PC-9 (cell line): ENCODE results near the gene ISCA2. TPM values are rescaled to one million over a fixed set of nuclear protein-coding genes. Genes with fewer than 3 reads are reported as not detected.
A peak's percentile ranks its signal among the peaks of the same experiment; 100 is the strongest.

ENCODE experiments used
- BruUV-seq: library from RNA; stranded (reverse); fragments of 400-500 nt; replicated peaks from 2 replicates; lab custom pipeline; 2021; lab: Mats Ljungman, UMichigan
- CTCF ChIA-PET: fragments of 300-600 bp; sonication (Branson Sonifier 250); formaldehyde crosslinking; loops from one replicate; lab custom pipeline; 2022; ENCODE audit warnings: antibody characterized with exemption; lab: Charles Lee
- POLR2A ChIA-PET: fragments of 300-600 bp; sonication (Branson Sonifier 250); formaldehyde crosslinking; loops from one replicate; lab custom pipeline; 2022; ENCODE audit warnings: antibody characterized with exemption; ENCODE audit not compliant: unreplicated experiment; lab: Charles Lee
- DNase-seq, 2 experiments: peaks; one replicate each; pipeline versions ENCODE4 v3.0.0 to v3.0.0-alpha.2; 2015 to 2022; ENCODE audit warnings: mixed read lengths in 1 of 2
- H2AFZ ChIP-seq: fragments of 200-600 bp; sonication (generic); 2 replicates; pipeline ENCODE4 v1.8.1; 2017; ENCODE audit warnings: antibody characterized with exemption
- H3F3A ChIP-seq: fragments of 200-600 bp; sonication (generic); 2 replicates; pipeline ENCODE4 v1.8.1; 2017; ENCODE audit warnings: antibody characterized with exemption, mild to moderate bottlenecking, low read depth; ENCODE audit not compliant: insufficient read depth
- H3K27ac ChIP-seq: fragments of 200-600 bp; sonication (generic); 2 replicates; pipeline ENCODE4 v1.6.1; 2016; ENCODE audit warnings: mixed run types
- H3K27me3 ChIP-seq: fragments of 200-600 bp; sonication (generic); 2 replicates; pipeline ENCODE4 v1.6.1; 2016; ENCODE audit warnings: low read depth, mixed run types; ENCODE audit not compliant: insufficient read depth
- H3K36me3 ChIP-seq: fragments of 200-600 bp; sonication (generic); 2 replicates; pipeline ENCODE4 v1.6.1; 2016; ENCODE audit warnings: low read depth, mixed run types
- H3K4me1 ChIP-seq: fragments of 200-600 bp; sonication (generic); replicated peaks from 2 replicates; pipeline ENCODE4 v1.6.1; 2016; ENCODE audit warnings: mixed run types; ENCODE audit not compliant: insufficient read depth
- H3K4me2 ChIP-seq: fragments of 200-600 bp; sonication (generic); 2 replicates; pipeline ENCODE4 v1.6.1; 2017; ENCODE audit warnings: mixed run types
- H3K4me3 ChIP-seq: fragments of 200-600 bp; sonication (generic); 2 replicates; pipeline ENCODE4 v1.6.1; 2016; ENCODE audit warnings: mixed run types
- H3K79me2 ChIP-seq: fragments of 200-600 bp; sonication (generic); 2 replicates; pipeline ENCODE4 v1.6.1; 2017; ENCODE audit warnings: low read depth, mixed run types
- H3K9me2 ChIP-seq: fragments of 200-600 bp; sonication (generic); 2 replicates; pipeline ENCODE4 v1.8.1; 2017; ENCODE audit warnings: mild to moderate bottlenecking; ENCODE audit not compliant: insufficient read depth
- H3K9me3 ChIP-seq: fragments of 200-600 bp; sonication (generic); 2 replicates; pipeline ENCODE4 v1.8.1; 2016; ENCODE audit warnings: low read depth; ENCODE audit not compliant: insufficient read depth
- H4K20me1 ChIP-seq: fragments of 200-600 bp; sonication (generic); 2 replicates; pipeline ENCODE4 v1.8.1; 2017; ENCODE audit not compliant: insufficient read depth
- EZH2 ChIP-seq: fragments of 200-600 bp; sonication (generic); IDR thresholded peaks from 2 replicates; pipeline ENCODE4 v1.8.0; 2017; ENCODE audit warnings: antibody characterized with exemption, low read depth
- intact Hi-C: fragments of 100-400 bp; cut with micrococcal nuclease; formaldehyde crosslinking; loops from one replicate; pipeline ENCODE4 v1.10.0; 2022; ENCODE audit not compliant: unreplicated experiment
- total RNA-seq: library from RNA; stranded (reverse); gene quantifications from 2 replicates; pipeline ENCODE4 v1.2.3, GENCODE V29; 2021
- TF ChIP-seq, protein P1 (sequence below): fragments of 200-600 bp; sonication (generic); conservative IDR thresholded peaks from 2 replicates; pipeline ENCODE4 v1.6.1; 2017; ENCODE audit warnings: mixed run types, antibody characterized with exemption, mild to moderate bottlenecking, moderate library complexity

ISCA2 gene
- total RNA-seq, 1 experiment from 2014 or later: 86.5 TPM

DNA sequence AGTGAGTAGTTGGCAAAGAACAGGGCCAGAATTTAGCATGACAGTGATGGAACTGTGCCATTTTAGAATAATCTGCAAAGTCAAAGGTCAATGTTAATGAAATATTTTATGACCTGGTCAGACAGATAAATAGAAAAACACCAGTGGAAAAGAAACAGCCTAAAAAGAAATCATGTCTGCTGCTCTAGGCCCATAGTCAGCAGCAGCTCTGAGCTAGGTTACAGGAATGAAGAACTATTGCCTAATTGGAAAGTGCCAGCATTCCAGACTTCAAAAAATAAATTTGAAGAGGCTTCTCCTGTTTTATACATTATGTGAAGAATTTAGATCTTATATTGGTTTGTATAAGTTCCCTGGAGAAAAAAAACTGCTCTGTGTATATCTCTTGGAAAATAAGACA, 10.2 kb upstream of the ISCA2 start:
- Histone ChIP-seq H3K27me3 (no peaks in the 10 kb centered on the region), H3K27ac (no peak overlapping the region), H3K9me3 (no peaks in the 10 kb centered on the region), H3K79me2 (peaks cover 30% of the 10 kb centered on the region), H3K36me3 (peaks cover 82% of the 10 kb centered on the region), H3K4me3 (no peak overlapping the region), H3F3A (peaks cover 18% of the 10 kb centered on the region), H4K20me1 (no peaks in the 10 kb centered on the region; the same call in 1 of the 2 replicates), H3K4me1 (peaks cover 23% of the 10 kb centered on the region), H3K4me2 (no peak overlapping the region), H3K9me2 (no peaks in the 10 kb centered on the region), H2AFZ (no peak overlapping the region)
- intact Hi-C loops: no loop called here
- no TSS peak for BruUV-seq
- ChIA-PET CTCF (no interaction called here), POLR2A (no interaction called here)
- no peak for DNase-seq
- TF ChIP-seq, protein P1, sequence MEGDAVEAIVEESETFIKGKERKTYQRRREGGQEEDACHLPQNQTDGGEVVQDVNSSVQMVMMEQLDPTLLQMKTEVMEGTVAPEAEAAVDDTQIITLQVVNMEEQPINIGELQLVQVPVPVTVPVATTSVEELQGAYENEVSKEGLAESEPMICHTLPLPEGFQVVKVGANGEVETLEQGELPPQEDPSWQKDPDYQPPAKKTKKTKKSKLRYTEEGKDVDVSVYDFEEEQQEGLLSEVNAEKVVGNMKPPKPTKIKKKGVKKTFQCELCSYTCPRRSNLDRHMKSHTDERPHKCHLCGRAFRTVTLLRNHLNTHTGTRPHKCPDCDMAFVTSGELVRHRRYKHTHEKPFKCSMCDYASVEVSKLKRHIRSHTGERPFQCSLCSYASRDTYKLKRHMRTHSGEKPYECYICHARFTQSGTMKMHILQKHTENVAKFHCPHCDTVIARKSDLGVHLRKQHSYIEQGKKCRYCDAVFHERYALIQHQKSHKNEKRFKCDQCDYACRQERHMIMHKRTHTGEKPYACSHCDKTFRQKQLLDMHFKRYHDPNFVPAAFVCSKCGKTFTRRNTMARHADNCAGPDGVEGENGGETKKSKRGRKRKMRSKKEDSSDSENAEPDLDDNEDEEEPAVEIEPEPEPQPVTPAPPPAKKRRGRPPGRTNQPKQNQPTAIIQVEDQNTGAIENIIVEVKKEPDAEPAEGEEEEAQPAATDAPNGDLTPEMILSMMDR: no peak
- no peak for TF ChIP-seq EZH2

DNA sequence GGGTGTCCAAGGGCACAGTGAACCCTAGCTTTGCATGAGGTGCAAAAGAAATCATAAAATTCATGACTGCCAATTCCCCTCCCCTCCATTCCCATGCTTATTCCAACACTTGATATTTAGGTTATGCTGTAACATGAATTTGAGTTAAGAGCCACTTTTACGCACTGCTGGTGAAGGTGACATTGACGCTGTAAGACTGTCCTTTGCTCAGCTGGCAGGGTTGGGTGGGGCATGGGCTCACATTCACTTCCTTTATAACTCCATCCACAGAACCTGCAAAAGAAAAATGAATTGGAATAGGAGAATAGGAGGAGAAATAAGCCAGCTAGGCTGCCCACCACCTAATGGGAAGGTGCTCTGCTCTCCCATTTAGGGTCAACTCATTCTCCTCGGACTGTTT, 7.4 kb upstream of the ISCA2 start:
- no peak for DNase-seq
- peaks cover 51% of the 10 kb centered on the region for H3K4me1 ChIP-seq
- no peaks in the 10 kb centered on the region for H3K27me3 ChIP-seq
- peak overlapping the region; percentile 94; the same call in 1 of the 2 replicates for H3K4me2 ChIP-seq
- no peaks in the 10 kb centered on the region for H4K20me1 ChIP-seq
- no peak overlapping the region for H3K4me3 ChIP-seq
- no peaks in the 10 kb centered on the region for H3K9me2 ChIP-seq
- ChIA-PET POLR2A (interaction anchor here (0.5 to 1.1 kb wide), 4 partner anchors 11 to 123 kb away, joined by 3 to 5 read pairs (median 3); no protein-coding TSS in a partner anchor), CTCF (interaction anchor here (1.1 kb wide), 1 partner anchor 25 kb away, joined by 3 read pairs; no protein-coding TSS in a partner anchor)
- peaks cover 52% of the 10 kb centered on the region for H3K79me2 ChIP-seq
- TF ChIP-seq, protein P1: no peak
- TF ChIP-seq EZH2: no peak
- peaks cover 46% of the 10 kb centered on the region for H3F3A ChIP-seq
- H3K27ac ChIP-seq: no peak overlapping the region
- intact Hi-C loops: no loop called here
- H2AFZ ChIP-seq: no peak overlapping the region
- no TSS peak for BruUV-seq
- peaks cover 67% of the 10 kb centered on the region for H3K36me3 ChIP-seq
- no peaks in the 10 kb centered on the region for H3K9me3 ChIP-seq

DNA sequence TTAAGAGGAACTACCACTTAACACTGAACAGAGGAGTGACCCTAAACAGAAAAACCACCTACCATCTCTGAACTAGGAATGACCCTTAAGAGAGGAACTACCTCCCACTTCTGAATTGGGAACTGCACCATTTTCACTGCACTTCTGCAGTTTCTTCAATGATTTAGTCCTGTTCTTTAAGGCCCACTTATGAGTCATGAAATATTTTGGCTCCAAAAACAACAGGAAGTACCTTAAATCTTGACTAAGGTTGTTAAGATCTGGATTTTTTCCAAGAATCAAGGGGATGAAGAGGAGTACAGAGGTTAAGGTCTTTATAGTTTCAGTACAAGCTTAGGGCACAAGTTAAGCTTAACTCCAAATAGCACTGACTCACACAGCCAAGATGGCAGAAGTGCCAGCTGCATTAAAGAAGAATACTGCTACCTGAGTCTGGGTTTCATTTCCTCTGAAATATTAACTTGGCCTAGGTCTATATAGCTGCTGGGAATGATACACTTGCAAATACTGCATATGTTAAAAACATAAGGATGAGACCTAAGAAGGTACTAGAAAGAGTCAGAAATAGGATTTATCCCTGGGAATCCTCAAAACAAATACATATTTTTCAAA, 4.7 kb upstream of the ISCA2 start:
- no TSS peak for BruUV-seq
- TF ChIP-seq EZH2: no peak
- TF ChIP-seq, protein P1: no peak
- Histone ChIP-seq H4K20me1 (no peaks in the 10 kb centered on the region), H2AFZ (peak overlapping the region; percentile 10; the same call in 1 of the 2 replicates), H3K4me3 (peak overlapping the region; percentile 4; the same call in 1 of the 2 replicates), H3K9me3 (no peaks in the 10 kb centered on the region), H3K27me3 (no peaks in the 10 kb centered on the region), H3K27ac (peak overlapping the region; percentile 80), H3K4me1 (peaks cover 57% of the 10 kb centered on the region), H3K36me3 (peaks cover 44% of the 10 kb centered on the region), H3F3A (peaks cover 47% of the 10 kb centered on the region), H3K9me2 (no peaks in the 10 kb centered on the region), H3K4me2 (peak overlapping the region; percentile 94), H3K79me2 (peaks cover 73% of the 10 kb centered on the region)
- CTCF ChIA-PET: interaction anchor here (1.0 kb wide), 1 partner anchor 120 kb away, joined by 3 read pairs; no protein-coding TSS in a partner anchor
- POLR2A ChIA-PET: interaction anchor here (0.6 to 0.9 kb wide), 7 partner anchors 27 to 513 kb away, joined by 3 to 9 read pairs (median 3); no protein-coding TSS in a partner anchor
- intact Hi-C loops: no loop called here
- DNase-seq: peak; percentile 49 to 98
